Suppressor macrophage treated with lipopolysaccharide for 1 hour (primary cell): Measurements from ENCODE around the gene ASIC2.
"Not testable (repeated sequence)": the region's sequence is repeated elsewhere in the genome, so short reads cannot be mapped to it uniquely, and the experiment has no call there.

Experiments
- DNase-seq, 3 donors: peaks; one replicate each; pipeline ENCODE4 v3.0.0-alpha.2; 2020 to 2022

Gene ASIC2

DNA sequence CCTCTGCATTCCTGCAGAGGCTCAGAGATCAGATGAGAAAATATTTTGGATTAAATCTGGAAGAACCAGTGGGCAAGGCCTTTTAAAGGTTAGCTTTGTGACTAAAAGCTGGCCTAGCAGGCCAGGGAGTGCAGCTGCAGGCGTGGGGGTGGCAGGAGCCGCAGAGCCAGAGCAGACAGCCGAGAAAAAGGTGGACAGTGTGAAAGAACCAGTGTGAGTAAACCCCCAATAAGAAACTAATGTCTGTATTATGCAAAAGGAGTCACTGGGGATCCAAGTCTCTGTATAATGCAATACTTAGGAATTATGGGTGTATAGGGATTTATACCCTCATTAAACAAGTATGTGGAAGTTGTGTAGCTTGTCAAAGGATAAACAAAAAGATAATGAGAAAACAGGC, 322.8 kb downstream of the ASIC2 start:
- DNase-seq, result no peak

DNA sequence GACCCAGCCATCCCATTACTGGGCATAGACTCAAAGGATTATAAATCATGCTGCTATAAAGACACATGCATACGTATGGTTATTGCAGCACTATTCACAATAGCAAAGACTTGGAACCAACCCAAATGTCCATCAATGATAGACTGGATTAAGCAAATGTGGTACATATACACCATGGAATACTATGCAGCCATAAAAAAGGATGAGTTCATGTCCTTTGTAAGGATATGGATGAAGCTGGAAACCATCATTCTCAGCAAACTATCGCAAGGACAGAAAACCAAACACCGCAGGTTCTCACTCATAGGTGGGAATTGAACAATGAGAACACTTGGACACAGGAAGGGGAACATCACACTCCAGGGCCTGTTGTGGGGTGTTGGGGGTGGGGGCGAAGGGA, 323.9 kb downstream of the ASIC2 start:
- DNase-seq, result not testable (repeated sequence)

- DNase-seq, result no peak
Observed at GRCh38 chr17:32964541-32964940, 328.6 kb downstream of the ASIC2 start.
